Spleen (tissue), 7 donors: ENCODE measurements around the gene MYH15.

ENCODE experiments used
- POLR2AphosphoS5 ChIP-seq, 3 donors: sonication (generic); formaldehyde crosslinking; IDR thresholded peaks; one replicate each; pipeline ENCODE4 v1.5.1; 2017; ENCODE audit warnings: antibody characterized with exemption in 3 of 3
- TF ChIP-seq, protein P1 (sequence below), 11 experiments: fragments of 200-600 bp in 7 of 11; fragments of 450-650 bp in 4 of 11; sonication (generic) in 4 of 11; IDR thresholded peaks in 8 of 11; conservative IDR thresholded peaks in 3 of 11; 1 replicate in 7 of 11; 2 replicates in 4 of 11; pipeline versions ENCODE4 v1.4.0 to v1.8.0; 2016 to 2021; ENCODE audit warnings: antibody characterized with exemption in 11 of 11, inconsistent platforms in 4 of 11, mild to moderate bottlenecking in 1 of 11
- donor health status: DM: no; HTN: no; CAD: no; lungs with moderate emphysema.
- donor health status: DM: no; HTN: no; CAD: no.
- donor health status: DM: no; HTN: no; CAD: no.

- TF ChIP-seq, protein P1, sequence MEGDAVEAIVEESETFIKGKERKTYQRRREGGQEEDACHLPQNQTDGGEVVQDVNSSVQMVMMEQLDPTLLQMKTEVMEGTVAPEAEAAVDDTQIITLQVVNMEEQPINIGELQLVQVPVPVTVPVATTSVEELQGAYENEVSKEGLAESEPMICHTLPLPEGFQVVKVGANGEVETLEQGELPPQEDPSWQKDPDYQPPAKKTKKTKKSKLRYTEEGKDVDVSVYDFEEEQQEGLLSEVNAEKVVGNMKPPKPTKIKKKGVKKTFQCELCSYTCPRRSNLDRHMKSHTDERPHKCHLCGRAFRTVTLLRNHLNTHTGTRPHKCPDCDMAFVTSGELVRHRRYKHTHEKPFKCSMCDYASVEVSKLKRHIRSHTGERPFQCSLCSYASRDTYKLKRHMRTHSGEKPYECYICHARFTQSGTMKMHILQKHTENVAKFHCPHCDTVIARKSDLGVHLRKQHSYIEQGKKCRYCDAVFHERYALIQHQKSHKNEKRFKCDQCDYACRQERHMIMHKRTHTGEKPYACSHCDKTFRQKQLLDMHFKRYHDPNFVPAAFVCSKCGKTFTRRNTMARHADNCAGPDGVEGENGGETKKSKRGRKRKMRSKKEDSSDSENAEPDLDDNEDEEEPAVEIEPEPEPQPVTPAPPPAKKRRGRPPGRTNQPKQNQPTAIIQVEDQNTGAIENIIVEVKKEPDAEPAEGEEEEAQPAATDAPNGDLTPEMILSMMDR (IDR thresholded peaks at IDR 0.05 in 8 of 11, conservative IDR thresholded peaks at IDR 0.05 in 3 of 11) = no peak
- no peak for TF ChIP-seq POLR2AphosphoS5 (IDR thresholded peaks at IDR 0.05)
Measured at GRCh38 chr3:108462899-108463298, 47.5 kb downstream of the MYH15 start.
